Chondrocyte (in vitro differentiated cells): ENCODE results near the gene ZNF217. TPM values are rescaled to one million over a fixed set of nuclear protein-coding genes. Genes with fewer than 3 reads are reported as not detected.
A peak's percentile ranks its signal among the peaks of the same experiment; 100 is the strongest.
"Not testable (repeated sequence)": the region's sequence is repeated elsewhere in the genome, so short reads cannot be mapped to it uniquely, and the experiment has no call there.

Experiments
- DNase-seq: peaks from one replicate; pipeline ENCODE4 v3.0.0; 2021; ENCODE audit warnings: mixed read lengths, low spot score
- H3K27ac Mint-ChIP-seq: one replicate; pipeline ENCODE4 v1.8.0; 2021; ENCODE audit warnings: mild to moderate bottlenecking, moderate library complexity, mixed read lengths; ENCODE audit not compliant: unreplicated experiment
- H3K27me3 Mint-ChIP-seq: 2 replicates; pipeline ENCODE4 v1.8.0; 2021; ENCODE audit warnings: low read depth, mixed read lengths
- H3K36me3 Mint-ChIP-seq: 2 replicates; pipeline ENCODE4 v1.8.0; 2021; ENCODE audit warnings: low read depth, mixed read lengths
- H3K4me1 Mint-ChIP-seq: 2 replicates; pipeline ENCODE4 v1.8.0; 2021; ENCODE audit warnings: low read depth, mild to moderate bottlenecking, mixed read lengths
- H3K4me3 Mint-ChIP-seq: one replicate; pipeline ENCODE4 v1.8.0; 2021; ENCODE audit warnings: mild to moderate bottlenecking, moderate library complexity, mixed read lengths; ENCODE audit not compliant: unreplicated experiment
- H3K9me3 Mint-ChIP-seq: 2 replicates; pipeline ENCODE4 v1.8.0; 2021; ENCODE audit warnings: low read depth, mixed read lengths
- total RNA-seq: library from RNA; stranded (reverse); gene quantifications from 3 replicates; pipeline ENCODE4 v1.2.1, GENCODE V29; 2021
- TF ChIP-seq, protein P1 (sequence below): fragments of 200-600 bp; sonication (generic); IDR thresholded peaks from 2 replicates; pipeline ENCODE4 v1.5.0; 2021; ENCODE audit warnings: antibody characterized with exemption, mild to moderate bottlenecking, moderate library complexity

ZNF217 gene
- total RNA-seq, 1 donor from 2014 or later: 28.7 TPM

- H3K4me1 Mint-ChIP-seq: peaks cover 29% of the 10 kb centered on the region
- TF ChIP-seq, protein P1, sequence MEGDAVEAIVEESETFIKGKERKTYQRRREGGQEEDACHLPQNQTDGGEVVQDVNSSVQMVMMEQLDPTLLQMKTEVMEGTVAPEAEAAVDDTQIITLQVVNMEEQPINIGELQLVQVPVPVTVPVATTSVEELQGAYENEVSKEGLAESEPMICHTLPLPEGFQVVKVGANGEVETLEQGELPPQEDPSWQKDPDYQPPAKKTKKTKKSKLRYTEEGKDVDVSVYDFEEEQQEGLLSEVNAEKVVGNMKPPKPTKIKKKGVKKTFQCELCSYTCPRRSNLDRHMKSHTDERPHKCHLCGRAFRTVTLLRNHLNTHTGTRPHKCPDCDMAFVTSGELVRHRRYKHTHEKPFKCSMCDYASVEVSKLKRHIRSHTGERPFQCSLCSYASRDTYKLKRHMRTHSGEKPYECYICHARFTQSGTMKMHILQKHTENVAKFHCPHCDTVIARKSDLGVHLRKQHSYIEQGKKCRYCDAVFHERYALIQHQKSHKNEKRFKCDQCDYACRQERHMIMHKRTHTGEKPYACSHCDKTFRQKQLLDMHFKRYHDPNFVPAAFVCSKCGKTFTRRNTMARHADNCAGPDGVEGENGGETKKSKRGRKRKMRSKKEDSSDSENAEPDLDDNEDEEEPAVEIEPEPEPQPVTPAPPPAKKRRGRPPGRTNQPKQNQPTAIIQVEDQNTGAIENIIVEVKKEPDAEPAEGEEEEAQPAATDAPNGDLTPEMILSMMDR: no peak
- H3K27ac Mint-ChIP-seq: no peak overlapping the region
- H3K9me3 Mint-ChIP-seq: no peaks in the 10 kb centered on the region
- H3K36me3 Mint-ChIP-seq: no peaks in the 10 kb centered on the region
- no peak for DNase-seq
- no peaks in the 10 kb centered on the region for H3K27me3 Mint-ChIP-seq
- H3K4me3 Mint-ChIP-seq: no peak overlapping the region
These were observed 5.4 kb upstream of the ZNF217 start for GRCh38 chr20:53599044-53599362.

DNA sequence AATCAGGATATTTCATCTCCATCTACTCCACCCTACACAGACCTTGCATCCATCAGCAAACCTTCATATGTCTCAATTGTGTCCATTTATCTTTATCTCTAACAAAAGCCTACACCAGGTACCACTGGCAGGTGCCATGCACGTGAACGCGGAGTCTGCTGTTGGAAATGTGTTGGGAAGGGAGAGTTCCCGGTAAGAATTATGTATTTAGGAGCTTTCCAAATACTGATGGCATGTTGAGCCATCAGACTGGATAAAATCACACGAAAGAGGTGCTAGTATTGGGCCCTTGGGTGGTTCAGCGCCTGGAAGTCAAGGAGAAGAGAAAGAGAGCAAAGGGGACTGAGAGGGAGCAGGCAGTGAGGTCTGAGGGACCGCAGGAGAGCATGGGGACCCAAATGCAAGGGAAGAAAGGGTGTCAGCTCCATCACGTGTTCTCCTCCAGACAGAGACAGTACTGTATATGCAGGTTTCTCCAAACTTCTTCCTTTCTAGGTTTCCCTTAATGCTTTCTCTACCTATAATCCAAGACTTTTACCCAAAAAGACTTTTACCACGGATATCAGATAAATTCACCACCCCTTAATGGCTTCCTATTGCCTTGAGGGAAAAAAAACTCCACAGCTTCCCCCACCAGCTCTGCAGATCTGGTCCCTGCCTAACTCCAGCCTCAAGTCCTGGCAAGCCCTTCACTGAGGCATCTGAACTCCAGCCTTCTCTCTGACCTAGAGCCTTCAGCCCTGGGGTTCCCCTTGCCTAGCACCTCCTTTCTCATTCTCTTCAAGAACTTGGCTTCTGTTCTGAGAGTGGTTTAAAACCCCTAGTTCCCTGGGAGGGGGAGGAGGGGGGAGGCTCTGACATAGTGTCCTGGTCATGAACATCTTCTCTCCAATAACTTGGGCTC is 4.8 kb upstream of the ZNF217 start:
- Mint-ChIP-seq H3K4me1 (peaks cover 29% of the 10 kb centered on the region), H3K36me3 (no peaks in the 10 kb centered on the region), H3K4me3 (no peak overlapping the region), H3K27me3 (no peaks in the 10 kb centered on the region), H3K27ac (no peak overlapping the region), H3K9me3 (no peaks in the 10 kb centered on the region)
- TF ChIP-seq, protein P1: no peak
- no peak for DNase-seq

DNA sequence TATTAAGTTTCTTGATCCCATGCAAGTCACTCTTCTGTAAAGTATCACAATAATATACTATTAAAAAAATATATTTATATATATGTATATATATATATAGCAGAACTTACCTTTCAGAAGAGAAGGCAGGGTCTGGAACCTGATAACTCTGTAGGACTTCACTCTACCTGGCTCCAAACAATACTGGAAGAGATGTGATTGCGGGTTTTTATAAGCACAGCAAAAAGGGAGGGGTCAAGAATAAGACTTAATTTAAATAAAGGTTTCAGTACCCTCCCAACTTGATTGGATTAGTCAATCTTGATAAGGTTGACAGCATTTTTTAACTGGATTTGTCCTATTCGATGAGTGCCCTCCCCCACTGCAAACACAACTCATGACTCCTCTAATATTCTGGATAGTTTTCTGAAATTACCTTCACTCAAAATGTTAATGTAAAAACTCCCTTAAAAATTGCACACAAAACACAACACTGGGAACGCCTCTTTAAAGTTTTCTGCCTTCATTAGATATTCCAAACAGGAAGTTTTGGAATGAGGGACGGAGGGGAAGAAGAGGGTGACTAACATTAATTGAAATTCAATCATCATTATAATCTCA is 4.0 kb upstream of the ZNF217 start:
- TF ChIP-seq, protein P1: no peak
- Mint-ChIP-seq H3K27ac (no peak overlapping the region), H3K4me3 (no peak overlapping the region)

DNA sequence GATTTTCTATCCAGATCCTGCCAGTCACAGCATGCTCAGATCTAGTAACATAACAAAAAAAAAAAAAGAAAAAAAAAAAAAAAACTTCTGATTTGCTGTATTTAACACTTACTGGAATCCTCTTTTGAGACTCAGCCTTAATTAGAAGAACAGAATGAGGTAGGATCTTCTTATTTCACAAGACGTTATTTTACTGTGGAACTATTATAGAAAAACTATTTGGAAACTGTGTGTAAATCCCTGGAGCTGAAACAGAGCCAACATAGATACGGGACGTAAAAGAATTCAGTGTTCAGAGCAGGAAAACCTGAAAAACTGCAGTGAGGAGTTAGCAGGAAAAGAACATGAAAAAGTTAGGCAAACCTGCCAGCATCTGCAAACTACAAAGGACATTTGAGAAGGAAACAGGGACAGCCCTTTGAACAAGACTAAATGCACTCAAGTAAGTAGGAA is 3.4 kb upstream of the ZNF217 start:
- no peaks in the 10 kb centered on the region for H3K27me3 Mint-ChIP-seq
- TF ChIP-seq, protein P1: no peak
- no peak overlapping the region for H3K4me3 Mint-ChIP-seq
- H3K9me3 Mint-ChIP-seq: no peaks in the 10 kb centered on the region
- no peak for DNase-seq
- peak overlapping the region; percentile 81 for H3K27ac Mint-ChIP-seq
- peaks cover 30% of the 10 kb centered on the region for H3K4me1 Mint-ChIP-seq
- no peaks in the 10 kb centered on the region for H3K36me3 Mint-ChIP-seq

More for the DNA sequence above, 4.0 kb upstream of the ZNF217 start:
- no peaks in the 10 kb centered on the region for H3K9me3 Mint-ChIP-seq
- no peaks in the 10 kb centered on the region for H3K27me3 Mint-ChIP-seq
- H3K36me3 Mint-ChIP-seq: no peaks in the 10 kb centered on the region
- no peak for DNase-seq
- peaks cover 29% of the 10 kb centered on the region for H3K4me1 Mint-ChIP-seq

DNA sequence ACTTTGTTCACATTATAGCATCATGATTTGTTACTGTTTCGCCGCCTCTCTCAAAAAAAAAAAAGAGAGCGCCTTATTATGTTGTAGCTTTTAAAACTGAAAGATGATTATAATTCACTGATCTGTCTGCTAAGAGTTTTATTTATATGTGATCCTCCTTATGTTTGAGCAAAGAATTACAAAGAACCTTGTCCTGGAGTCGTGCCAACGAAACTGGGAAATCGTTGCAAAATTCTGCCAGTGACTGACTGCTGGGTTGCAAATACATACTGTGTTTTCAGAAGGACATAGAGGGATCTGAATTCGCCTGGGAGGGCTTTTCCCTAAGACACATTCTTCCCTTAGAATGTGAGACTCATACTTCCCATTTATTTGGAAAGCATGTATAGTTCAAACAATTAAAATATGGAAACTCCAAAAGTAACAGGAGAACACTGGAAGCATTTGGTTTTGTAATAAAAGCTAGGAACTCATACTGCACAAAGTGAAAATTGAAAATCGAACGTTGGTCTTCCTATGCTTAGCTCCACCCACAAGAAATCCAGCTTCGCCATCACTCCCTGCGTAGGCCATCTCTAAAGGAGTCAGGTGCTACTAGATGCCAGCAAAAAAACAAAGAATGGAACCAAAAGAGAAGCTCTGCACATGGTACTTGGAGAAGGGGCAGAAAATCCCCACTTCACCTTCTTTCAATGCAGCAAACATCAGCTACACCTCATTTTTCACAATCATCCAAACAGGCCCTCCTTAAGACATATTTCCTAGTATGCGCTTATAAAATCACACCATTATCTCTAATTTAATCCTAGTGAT is 2.8 kb upstream of the ZNF217 start:
- not testable (repeated sequence) for H3K36me3 Mint-ChIP-seq, H3K9me3 Mint-ChIP-seq, H3K27me3 Mint-ChIP-seq, DNase-seq
- H3K4me3 Mint-ChIP-seq: peak overlapping the region; percentile 51
- peaks cover 37% of the 10 kb centered on the region for H3K4me1 Mint-ChIP-seq
- peak overlapping the region; percentile 81 for H3K27ac Mint-ChIP-seq

GRCh38 chr20:53595742-53596141 is 2.1 kb upstream of the ZNF217 start:
- DNase-seq, H3K9me3 Mint-ChIP-seq, H3K27me3 Mint-ChIP-seq, H3K36me3 Mint-ChIP-seq, H3K4me3 Mint-ChIP-seq: not testable (repeated sequence)
- Mint-ChIP-seq H3K4me1 (peaks cover 43% of the 10 kb centered on the region), H3K27ac (peak overlapping the region; percentile 81)
